Activated T-cell treated with anti-CD3 and anti-CD28 coated beads for 24 hours (primary cell): Measurements from ENCODE around the gene MFRP.

Experiments used
- DNase-seq: peaks from one replicate; pipeline ENCODE4 v3.0.0-alpha.2; 2020; ENCODE audit warnings: low read depth

The MFRP gene

GRCh38 chr11:119295178-119295577 is 51.3 kb downstream of the MFRP start:
- DNase-seq, result no peak

GRCh38 chr11:119293461-119293860 is 53.0 kb downstream of the MFRP start:
- no peak for DNase-seq

- no peak for DNase-seq
These were observed 55.5 kb downstream of the MFRP start for GRCh38 chr11:119290894-119291497.
